Measurements from ENCODE around the gene TBL1X. TPM values are rescaled to one million over a fixed set of nuclear protein-coding genes. Genes with fewer than 3 reads are reported as not detected.

TBL1X gene
- total RNA-seq, 6 experiments from 2014 or later = 34.4 to 53.2 (median 44.9) TPM

DNA sequence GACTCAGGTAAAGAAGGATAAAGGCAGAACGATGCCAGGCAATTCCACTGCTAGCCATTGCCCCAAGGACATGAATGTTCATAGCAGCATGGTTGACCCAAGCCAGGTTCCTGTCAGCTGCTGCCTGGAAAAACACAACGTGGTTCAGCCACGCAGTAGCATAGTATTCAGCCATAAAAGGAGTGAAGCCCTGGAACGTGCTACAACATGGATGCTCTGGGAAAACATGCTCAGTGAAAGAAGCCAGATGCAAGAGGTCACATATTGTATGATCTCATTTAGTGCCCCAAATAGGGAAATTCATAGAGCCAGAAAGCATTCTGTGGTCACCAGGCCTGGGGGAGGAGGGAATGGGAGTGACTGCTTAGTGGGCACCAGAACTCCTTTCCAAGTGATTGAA is 170.9 kb downstream of the TBL1X start:
- H3K27ac Mint-ChIP-seq = no peak overlapping the region
- DNase-seq = no peak
- no peaks in the 10 kb centered on the region for H3K9me3 Mint-ChIP-seq
- peaks cover 7% of the 10 kb centered on the region for H3K4me1 Mint-ChIP-seq (ENCODE audit: low read depth)
- TF ChIP-seq, protein P1, sequence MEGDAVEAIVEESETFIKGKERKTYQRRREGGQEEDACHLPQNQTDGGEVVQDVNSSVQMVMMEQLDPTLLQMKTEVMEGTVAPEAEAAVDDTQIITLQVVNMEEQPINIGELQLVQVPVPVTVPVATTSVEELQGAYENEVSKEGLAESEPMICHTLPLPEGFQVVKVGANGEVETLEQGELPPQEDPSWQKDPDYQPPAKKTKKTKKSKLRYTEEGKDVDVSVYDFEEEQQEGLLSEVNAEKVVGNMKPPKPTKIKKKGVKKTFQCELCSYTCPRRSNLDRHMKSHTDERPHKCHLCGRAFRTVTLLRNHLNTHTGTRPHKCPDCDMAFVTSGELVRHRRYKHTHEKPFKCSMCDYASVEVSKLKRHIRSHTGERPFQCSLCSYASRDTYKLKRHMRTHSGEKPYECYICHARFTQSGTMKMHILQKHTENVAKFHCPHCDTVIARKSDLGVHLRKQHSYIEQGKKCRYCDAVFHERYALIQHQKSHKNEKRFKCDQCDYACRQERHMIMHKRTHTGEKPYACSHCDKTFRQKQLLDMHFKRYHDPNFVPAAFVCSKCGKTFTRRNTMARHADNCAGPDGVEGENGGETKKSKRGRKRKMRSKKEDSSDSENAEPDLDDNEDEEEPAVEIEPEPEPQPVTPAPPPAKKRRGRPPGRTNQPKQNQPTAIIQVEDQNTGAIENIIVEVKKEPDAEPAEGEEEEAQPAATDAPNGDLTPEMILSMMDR (IDR thresholded peaks at IDR 0.05) = no peak
- no peaks in the 10 kb centered on the region for H3K36me3 Mint-ChIP-seq (ENCODE audit: low read depth)
- no peaks in the 10 kb centered on the region; the same call in 1 of the 2 replicates for H3K27me3 Mint-ChIP-seq (ENCODE audit: insufficient read depth)
- no peak overlapping the region for H3K4me3 Mint-ChIP-seq

DNA sequence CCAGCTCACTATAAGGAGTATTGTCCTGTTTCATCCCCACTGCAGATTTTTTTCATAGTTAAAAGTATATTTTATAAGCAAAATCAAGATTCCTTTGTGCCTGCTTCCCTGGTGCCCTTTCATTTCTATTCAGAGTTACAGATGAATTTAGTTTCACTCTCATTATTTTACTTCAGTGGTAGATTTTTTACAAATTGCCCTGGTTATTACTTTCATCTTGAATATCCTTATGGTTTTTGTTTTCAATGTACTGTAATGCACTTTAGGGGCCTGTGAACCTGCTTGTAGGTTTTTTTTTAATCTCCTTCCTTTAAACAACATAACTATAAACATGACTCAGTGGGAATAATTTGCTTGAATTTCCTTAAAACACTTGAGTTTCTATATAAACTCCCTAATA is 174.0 kb downstream of the TBL1X start:
- H3K27me3 Mint-ChIP-seq (ENCODE audit: insufficient read depth) = no peaks in the 10 kb centered on the region; the same call in 1 of the 2 replicates
- no peak for DNase-seq
- H3K4me3 Mint-ChIP-seq = no peak overlapping the region
- H3K36me3 Mint-ChIP-seq (ENCODE audit: low read depth) = no peaks in the 10 kb centered on the region
- peaks cover 8% of the 10 kb centered on the region for H3K4me1 Mint-ChIP-seq (ENCODE audit: low read depth)
- TF ChIP-seq, protein P1 (IDR thresholded peaks at IDR 0.05) = no peak
- no peaks in the 10 kb centered on the region for H3K9me3 Mint-ChIP-seq
- no peak overlapping the region for H3K27ac Mint-ChIP-seq

DNA sequence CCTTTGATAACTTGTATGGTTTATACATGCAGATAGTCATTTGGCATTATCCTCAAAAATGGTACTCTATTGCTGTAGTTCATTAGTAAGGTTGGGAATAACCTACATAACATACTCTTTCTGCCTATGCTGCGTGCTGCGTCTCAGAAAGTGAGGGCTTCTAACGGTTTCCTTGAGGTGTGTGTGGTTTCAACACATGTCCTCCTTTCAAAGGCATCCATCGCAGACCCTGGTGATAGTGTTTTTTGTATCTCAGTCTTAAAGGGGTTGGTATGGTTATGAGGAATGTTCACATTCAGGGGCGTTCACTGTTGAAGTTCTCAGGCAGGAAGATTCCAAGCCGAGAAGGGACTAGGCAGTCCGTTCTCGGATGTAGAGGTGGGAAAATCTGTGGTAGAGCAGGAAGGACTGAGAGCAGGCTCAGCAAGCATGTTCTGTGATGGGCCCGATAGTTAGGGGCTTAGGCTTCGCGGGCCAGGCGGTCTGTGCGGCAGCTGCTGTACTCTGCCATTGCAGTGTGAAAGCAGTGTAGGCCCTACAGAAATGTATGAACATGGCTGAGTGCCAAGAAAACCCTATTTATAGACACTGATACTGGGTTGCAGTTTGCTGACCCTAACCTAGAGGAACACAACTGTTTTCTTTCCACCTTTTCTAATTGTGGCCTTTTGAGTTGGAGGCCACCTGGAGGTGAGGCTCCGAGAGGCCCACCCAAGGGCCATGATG is 177.6 kb downstream of the TBL1X start:
- no peaks in the 10 kb centered on the region for H3K36me3 Mint-ChIP-seq (ENCODE audit: low read depth)
- no peaks in the 10 kb centered on the region for H3K9me3 Mint-ChIP-seq
- H3K27ac Mint-ChIP-seq = no peak overlapping the region
- H3K4me1 Mint-ChIP-seq (ENCODE audit: low read depth) = peaks cover 21% of the 10 kb centered on the region
- DNase-seq = no peak
- peaks cover 2% of the 10 kb centered on the region; the same call in 1 of the 2 replicates for H3K27me3 Mint-ChIP-seq (ENCODE audit: insufficient read depth)
- TF ChIP-seq, protein P1 (IDR thresholded peaks at IDR 0.05) = no peak
- H3K4me3 Mint-ChIP-seq = no peak overlapping the region

DNA sequence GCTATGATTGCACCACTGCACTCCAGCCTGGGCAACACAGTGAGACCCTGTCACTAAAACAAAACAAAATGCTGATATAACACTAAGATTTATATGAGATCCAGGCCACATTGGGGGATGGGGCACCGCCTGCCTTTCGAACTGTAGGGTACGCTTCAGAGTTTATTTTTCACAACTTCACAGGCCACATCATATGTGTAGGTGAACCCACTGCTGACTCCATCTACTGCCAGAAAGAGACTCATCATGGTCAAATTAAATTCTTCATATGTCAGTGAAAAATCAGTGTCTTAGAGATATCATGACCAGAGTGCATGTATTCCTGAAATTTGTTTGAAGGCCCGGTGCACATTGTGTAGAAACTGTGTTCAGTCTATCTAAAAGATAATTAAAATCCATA is 178.9 kb downstream of the TBL1X start:
- Mint-ChIP-seq H3K9me3 (no peaks in the 10 kb centered on the region), H3K36me3 (ENCODE audit: low read depth) (no peaks in the 10 kb centered on the region), H3K27ac (no peak overlapping the region; the same call in 1 of the 2 replicates), H3K4me1 (ENCODE audit: low read depth) (peaks cover 18% of the 10 kb centered on the region), H3K27me3 (ENCODE audit: insufficient read depth) (peaks cover 2% of the 10 kb centered on the region; the same call in 1 of the 2 replicates), H3K4me3 (no peak overlapping the region)
- TF ChIP-seq, protein P1 (IDR thresholded peaks at IDR 0.05) = no peak
- DNase-seq = no peak

DNA sequence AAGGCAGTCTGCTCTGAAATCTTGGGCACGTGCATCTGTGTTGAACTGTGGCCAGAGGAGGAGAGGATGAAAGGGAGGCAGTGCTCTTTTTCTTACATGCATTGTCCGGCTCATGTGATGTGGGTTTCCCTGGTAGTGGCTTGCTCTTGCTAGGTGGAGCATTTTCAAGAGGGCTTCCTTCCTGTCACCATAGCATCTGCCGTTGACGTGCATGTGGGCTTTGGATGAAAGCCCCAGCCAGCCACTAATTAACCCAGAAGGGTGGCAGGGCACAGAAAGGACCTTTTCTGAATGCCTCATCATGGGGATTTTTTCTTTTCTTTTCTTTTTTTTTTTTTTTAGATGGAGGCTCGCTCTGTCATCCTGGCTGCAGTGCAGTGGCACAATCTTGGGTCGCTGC is 179.5 kb downstream of the TBL1X start:
- peaks cover 2% of the 10 kb centered on the region; the same call in 1 of the 2 replicates for H3K27me3 Mint-ChIP-seq (ENCODE audit: insufficient read depth)
- TF ChIP-seq, protein P1 (IDR thresholded peaks at IDR 0.05) = no peak
- H3K9me3 Mint-ChIP-seq = no peaks in the 10 kb centered on the region
- H3K4me1 Mint-ChIP-seq (ENCODE audit: low read depth) = peaks cover 13% of the 10 kb centered on the region; the same call in 1 of the 2 replicates
- no peaks in the 10 kb centered on the region for H3K36me3 Mint-ChIP-seq (ENCODE audit: low read depth)
- H3K4me3 Mint-ChIP-seq = no peak overlapping the region
- no peak overlapping the region for H3K27ac Mint-ChIP-seq
- DNase-seq = no peak
